ENCODE data around the gene USP6NL. TPM values are rescaled to one million over a fixed set of nuclear protein-coding genes. Genes with fewer than 3 reads are reported as not detected.

Gene USP6NL
- total RNA-seq, 1 experiment from 2014 or later = 21.4 TPM

- TF ChIP-seq, protein P1, sequence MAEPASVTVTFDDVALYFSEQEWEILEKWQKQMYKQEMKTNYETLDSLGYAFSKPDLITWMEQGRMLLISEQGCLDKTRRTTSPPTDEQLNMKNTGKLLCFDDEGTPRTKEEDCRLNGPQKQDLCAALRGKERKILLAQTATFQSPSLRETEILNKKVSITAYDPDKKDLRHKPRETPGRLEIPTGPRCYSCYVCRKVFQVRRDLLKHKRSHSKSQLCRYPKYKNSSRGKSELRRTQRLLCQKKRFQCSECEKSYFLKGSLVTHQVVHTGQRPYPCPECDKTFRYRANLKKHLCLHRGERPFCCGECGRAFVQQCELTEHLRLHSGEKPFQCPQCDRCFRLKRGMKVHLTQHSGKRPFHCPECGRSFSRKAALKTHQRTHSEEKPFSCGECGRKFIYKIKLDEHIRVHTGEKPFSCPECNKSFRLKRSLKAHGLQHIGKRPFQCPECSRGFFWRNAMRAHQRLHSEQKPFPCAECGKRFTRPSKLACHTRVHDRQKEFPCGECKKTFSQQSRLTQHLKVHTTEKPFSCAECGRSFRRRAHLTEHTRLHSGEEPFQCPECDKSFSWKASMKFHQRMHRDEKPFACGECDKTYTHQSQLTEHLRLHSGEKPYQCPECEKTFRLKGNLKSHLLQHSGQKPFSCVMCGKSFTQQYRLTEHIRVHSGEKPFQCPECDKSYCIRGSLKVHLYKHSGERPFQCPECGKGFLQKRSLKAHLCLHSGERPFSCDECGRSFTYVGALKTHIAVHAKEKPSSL (CRISPR knock-in tag; conservative IDR thresholded peaks at IDR 0.05) = no peak
- TF ChIP-seq, protein P2, sequence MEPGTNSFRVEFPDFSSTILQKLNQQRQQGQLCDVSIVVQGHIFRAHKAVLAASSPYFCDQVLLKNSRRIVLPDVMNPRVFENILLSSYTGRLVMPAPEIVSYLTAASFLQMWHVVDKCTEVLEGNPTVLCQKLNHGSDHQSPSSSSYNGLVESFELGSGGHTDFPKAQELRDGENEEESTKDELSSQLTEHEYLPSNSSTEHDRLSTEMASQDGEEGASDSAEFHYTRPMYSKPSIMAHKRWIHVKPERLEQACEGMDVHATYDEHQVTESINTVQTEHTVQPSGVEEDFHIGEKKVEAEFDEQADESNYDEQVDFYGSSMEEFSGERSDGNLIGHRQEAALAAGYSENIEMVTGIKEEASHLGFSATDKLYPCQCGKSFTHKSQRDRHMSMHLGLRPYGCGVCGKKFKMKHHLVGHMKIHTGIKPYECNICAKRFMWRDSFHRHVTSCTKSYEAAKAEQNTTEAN (CRISPR knock-in tag; IDR thresholded peaks at IDR 0.05) = no peak
Measured at GRCh38 chr10:11653758-11654471, 42.5 kb upstream of the USP6NL start (continued).

GRCh38 chr10:11647676-11648075 lies 36.2 kb upstream of the USP6NL start:
- H3K4me3 Mint-ChIP-seq = no peak overlapping the region
- ATAC-seq = no peak
- ChIA-PET POLR2A (no interaction called here), CTCF (no interaction called here)
- no peaks in the 10 kb centered on the region for H3K4me1 Mint-ChIP-seq
- H3K36me3 Mint-ChIP-seq = no peaks in the 10 kb centered on the region
- no peaks in the 10 kb centered on the region for H3K9me3 Mint-ChIP-seq
- H3K27ac Mint-ChIP-seq = no peak overlapping the region
- DNase-seq (ENCODE audit: low spot score) = no peak
- H3K27me3 Mint-ChIP-seq (ENCODE audit: low read depth) = no peaks in the 10 kb centered on the region
- TF ChIP-seq TEAD1 (CRISPR knock-in tag; IDR thresholded peaks at IDR 0.05) (no peak), ELF4 (CRISPR knock-in tag; IDR thresholded peaks at IDR 0.05; ENCODE audit: low read depth) (no peak), OVOL2 (CRISPR knock-in tag; IDR thresholded peaks at IDR 0.05; ENCODE audit: borderline replicate concordance) (no peak), NFATC4 (CRISPR knock-in tag; IDR thresholded peaks at IDR 0.05) (no peak), PRDM15 (CRISPR knock-in tag; IDR thresholded peaks at IDR 0.05) (no peak), SMAD4 (CRISPR knock-in tag; IDR thresholded peaks at IDR 0.05) (no peak), ESRRA (CRISPR knock-in tag; IDR thresholded peaks at IDR 0.05; ENCODE audit: borderline replicate concordance) (no peak), SOX15 (CRISPR knock-in tag; IDR thresholded peaks at IDR 0.05) (no peak), ZNF396 (CRISPR knock-in tag; IDR thresholded peaks at IDR 0.05; ENCODE audit: borderline replicate concordance) (no peak), RORB (CRISPR knock-in tag; IDR thresholded peaks at IDR 0.05) (no peak)
- TF ChIP-seq, protein P3, sequence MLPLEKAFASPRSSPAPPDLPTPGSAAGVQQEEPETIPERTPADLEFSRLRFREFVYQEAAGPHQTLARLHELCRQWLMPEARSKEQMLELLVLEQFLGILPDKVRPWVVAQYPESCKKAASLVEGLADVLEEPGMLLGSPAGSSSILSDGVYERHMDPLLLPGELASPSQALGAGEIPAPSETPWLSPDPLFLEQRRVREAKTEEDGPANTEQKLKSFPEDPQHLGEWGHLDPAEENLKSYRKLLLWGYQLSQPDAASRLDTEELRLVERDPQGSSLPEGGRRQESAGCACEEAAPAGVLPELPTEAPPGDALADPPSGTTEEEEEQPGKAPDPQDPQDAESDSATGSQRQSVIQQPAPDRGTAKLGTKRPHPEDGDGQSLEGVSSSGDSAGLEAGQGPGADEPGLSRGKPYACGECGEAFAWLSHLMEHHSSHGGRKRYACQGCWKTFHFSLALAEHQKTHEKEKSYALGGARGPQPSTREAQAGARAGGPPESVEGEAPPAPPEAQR (CRISPR knock-in tag; IDR thresholded peaks at IDR 0.05) = no peak
- TF ChIP-seq, protein P4, sequence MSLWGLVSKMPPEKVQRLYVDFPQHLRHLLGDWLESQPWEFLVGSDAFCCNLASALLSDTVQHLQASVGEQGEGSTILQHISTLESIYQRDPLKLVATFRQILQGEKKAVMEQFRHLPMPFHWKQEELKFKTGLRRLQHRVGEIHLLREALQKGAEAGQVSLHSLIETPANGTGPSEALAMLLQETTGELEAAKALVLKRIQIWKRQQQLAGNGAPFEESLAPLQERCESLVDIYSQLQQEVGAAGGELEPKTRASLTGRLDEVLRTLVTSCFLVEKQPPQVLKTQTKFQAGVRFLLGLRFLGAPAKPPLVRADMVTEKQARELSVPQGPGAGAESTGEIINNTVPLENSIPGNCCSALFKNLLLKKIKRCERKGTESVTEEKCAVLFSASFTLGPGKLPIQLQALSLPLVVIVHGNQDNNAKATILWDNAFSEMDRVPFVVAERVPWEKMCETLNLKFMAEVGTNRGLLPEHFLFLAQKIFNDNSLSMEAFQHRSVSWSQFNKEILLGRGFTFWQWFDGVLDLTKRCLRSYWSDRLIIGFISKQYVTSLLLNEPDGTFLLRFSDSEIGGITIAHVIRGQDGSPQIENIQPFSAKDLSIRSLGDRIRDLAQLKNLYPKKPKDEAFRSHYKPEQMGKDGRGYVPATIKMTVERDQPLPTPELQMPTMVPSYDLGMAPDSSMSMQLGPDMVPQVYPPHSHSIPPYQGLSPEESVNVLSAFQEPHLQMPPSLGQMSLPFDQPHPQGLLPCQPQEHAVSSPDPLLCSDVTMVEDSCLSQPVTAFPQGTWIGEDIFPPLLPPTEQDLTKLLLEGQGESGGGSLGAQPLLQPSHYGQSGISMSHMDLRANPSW (CRISPR knock-in tag; conservative IDR thresholded peaks at IDR 0.05; ENCODE audit: low read depth) = no peak
